ENCODE results near the gene TOMM40L.
"Not testable (repeated sequence)": the region's sequence is repeated elsewhere in the genome, so short reads cannot be mapped to it uniquely, and the experiment has no call there.

TOMM40L gene

GRCh38 chr1:161233102-161233501, 7.2 kb downstream of the TOMM40L start:
- DNase-seq (no peak), ATAC-seq (replicated peaks) (no peak)
- Mint-ChIP-seq H3K4me1 (ENCODE audit: low read depth in 2 of 2) (no peaks in the 10 kb centered on the region), H3K27ac (peak overlapping the region in 1 of 2 donors; percentile 28), H3K4me3 (no peak overlapping the region), H3K9me3 (no peaks in the 10 kb centered on the region), H3K27me3 (peaks cover 2 to 4% of the 10 kb centered on the region in 2 donors), H3K36me3 (ENCODE audit: insufficient read depth) (peaks cover 12% of the 10 kb centered on the region)

DNA sequence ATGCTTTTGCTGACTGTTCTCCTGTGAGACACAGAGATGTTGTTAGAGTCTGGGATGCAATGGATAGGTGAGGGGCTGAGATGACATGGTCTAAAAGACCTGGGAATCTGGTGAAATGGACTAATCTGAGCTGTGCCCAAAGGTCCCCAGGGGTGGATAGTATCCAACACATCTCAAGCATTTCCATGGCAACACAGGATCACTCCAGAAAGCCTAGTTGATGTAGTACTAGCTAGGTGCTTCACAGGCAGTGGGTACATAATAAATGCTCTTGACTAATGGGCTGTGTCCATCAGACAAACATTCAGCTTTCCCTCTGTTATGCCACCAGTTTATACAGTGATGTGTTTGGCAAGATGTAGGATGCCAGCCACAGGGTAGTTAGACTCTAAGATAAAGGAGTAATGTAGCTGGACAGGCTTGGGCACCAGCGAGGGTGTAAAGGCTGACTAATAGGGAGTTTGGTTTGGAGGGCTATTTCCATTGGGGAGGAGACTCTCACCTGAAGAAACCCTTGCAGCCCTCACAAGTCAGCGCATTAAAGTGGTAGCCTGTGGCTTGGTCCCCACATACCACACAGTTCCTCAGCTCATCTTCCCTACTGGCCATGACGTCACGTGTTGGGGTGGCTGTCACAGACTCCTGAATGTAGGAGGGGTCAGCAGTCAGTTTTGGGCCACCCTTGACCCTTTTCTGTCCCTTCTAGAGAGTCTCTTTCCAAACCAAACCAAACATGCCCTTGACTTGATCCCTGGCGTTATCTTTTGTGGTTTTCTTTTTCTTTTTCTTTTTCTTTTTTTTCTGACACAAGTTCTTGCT, 10.3 kb downstream of the TOMM40L start:
- Mint-ChIP-seq H3K4me3 (no peak overlapping the region), H3K27me3 (peaks cover 21 to 26% of the 10 kb centered on the region in 2 donors), H3K27ac (no peak overlapping the region), H3K9me3 (no peaks in the 10 kb centered on the region), H3K36me3 (ENCODE audit: insufficient read depth) (peaks cover 4% of the 10 kb centered on the region), H3K4me1 (ENCODE audit: low read depth in 2 of 2) (no peaks in the 10 kb centered on the region)
- DNase-seq = no peak
- ATAC-seq (replicated peaks) = no peak

DNA sequence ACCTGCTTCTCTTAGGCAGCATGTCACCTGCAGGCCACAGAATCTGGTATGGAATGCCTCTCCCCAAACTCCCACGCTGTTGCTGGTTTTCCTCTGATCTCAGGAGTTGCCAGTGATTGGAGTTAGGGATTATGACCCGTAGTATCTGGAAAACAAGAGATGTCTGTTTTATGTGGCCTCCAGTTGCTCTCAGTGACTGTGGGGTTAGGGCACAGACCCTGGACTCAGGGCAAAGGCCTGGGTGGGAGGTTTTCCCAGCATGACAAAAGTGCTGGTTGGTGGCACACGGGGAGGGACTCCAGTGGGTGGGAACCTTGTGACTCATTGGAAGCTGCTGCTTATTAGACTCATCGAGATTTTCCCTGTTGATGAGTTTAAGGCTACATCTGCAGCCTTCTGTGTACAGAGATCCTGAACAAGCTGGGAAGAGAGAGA, 12.2 kb downstream of the TOMM40L start, which contains the start of gene NR1I3:
NR1I3 (minus strand) TSS at position 165 of the 435 bp plus-strand sequence. CDS start 1,638 bp downstream, outside the sequence.
- Mint-ChIP-seq H3K4me1 (ENCODE audit: low read depth in 2 of 2) (no peaks in the 10 kb centered on the region), H3K9me3 (no peaks in the 10 kb centered on the region), H3K27ac (no peak within 1 kb of the TSS)

GRCh38 chr1:161241682-161242081, 15.8 kb downstream of the TOMM40L start:
- Mint-ChIP-seq H3K27me3 (peaks cover 21 to 27% of the 10 kb centered on the region in 2 donors), H3K9me3 (no peaks in the 10 kb centered on the region), H3K4me3 (no peak overlapping the region), H3K36me3 (ENCODE audit: insufficient read depth) (no peaks in the 10 kb centered on the region), H3K4me1 (ENCODE audit: low read depth in 2 of 2) (no peaks in the 10 kb centered on the region), H3K27ac (no peak overlapping the region)
- no peak for ATAC-seq (replicated peaks)
- DNase-seq = no peak

More for the DNA sequence above, 12.2 kb downstream of the TOMM40L start, which contains the start of gene NR1I3:
- peaks cover 21 to 27% of the 10 kb centered on the region in 2 donors for H3K27me3 Mint-ChIP-seq
- no peak within 1 kb of the TSS for H3K4me3 Mint-ChIP-seq
- peaks cover 4% of the 10 kb centered on the region for H3K36me3 Mint-ChIP-seq (ENCODE audit: insufficient read depth)
- DNase-seq (no peak), ATAC-seq (replicated peaks) (no peak)

DNA sequence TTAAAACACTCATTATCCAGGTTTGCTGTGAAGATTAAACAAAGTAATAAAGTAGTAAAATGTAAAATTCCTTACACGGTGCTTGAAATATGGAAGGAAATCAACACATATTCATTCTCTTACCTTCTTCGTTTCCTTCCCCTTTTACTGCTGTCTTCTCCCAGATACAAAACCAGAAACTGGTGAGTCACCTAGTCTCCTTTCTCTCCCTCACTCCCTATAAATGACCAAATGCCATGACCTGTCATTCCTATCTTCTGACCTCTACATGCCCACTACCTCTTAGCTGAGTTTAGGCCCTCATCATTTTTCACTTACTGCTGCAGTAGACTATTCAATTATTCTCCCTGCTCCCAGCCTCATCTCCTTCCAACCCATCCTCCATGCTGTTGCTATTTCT, 16.5 kb downstream of the TOMM40L start:
- DNase-seq (no peak), ATAC-seq (replicated peaks) (no peak)
- Mint-ChIP-seq H3K4me1 (ENCODE audit: low read depth in 2 of 2) (no peaks in the 10 kb centered on the region), H3K9me3 (no peaks in the 10 kb centered on the region), H3K27me3 (peaks cover 21 to 27% of the 10 kb centered on the region in 2 donors), H3K36me3 (ENCODE audit: insufficient read depth) (no peaks in the 10 kb centered on the region), H3K27ac (no peak overlapping the region), H3K4me3 (no peak overlapping the region)

DNA sequence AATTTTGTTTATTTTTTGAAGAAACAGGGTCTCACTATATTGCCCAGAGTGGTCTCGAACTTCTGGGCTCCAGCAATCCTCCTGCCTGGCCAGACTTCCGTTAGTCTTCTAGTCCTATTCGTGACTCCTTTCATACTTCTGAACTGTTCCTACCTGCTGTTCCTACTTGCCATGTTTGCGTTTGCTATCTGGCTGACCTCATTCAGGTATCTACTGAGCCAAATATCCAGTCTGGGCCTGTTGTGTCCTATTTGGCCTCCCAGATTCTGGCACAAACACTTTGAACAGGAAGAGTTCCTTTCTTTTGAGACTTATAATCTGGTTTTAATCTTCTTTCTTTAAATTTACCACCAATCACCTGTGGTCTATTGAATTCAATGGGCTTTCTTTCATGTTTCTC, 19.0 kb downstream of the TOMM40L start:
- no peaks in the 10 kb centered on the region for H3K9me3 Mint-ChIP-seq
- DNase-seq (no peak), ATAC-seq (replicated peaks) (no peak)
- H3K4me1 Mint-ChIP-seq (ENCODE audit: low read depth in 2 of 2) = no peaks in the 10 kb centered on the region
- H3K36me3 Mint-ChIP-seq (ENCODE audit: insufficient read depth) = no peaks in the 10 kb centered on the region
- H3K27ac Mint-ChIP-seq = no peak overlapping the region
- H3K27me3 Mint-ChIP-seq = peaks cover 12 to 13% of the 10 kb centered on the region in 2 donors
- H3K4me3 Mint-ChIP-seq = no peak overlapping the region

- not testable (repeated sequence) for H3K4me1 Mint-ChIP-seq (ENCODE audit: low read depth in 2 of 2); H3K4me3 Mint-ChIP-seq; ATAC-seq (replicated peaks); DNase-seq; H3K27ac Mint-ChIP-seq; H3K9me3 Mint-ChIP-seq; H3K36me3 Mint-ChIP-seq (ENCODE audit: insufficient read depth)
- H3K27me3 Mint-ChIP-seq = peaks cover 10 to 18% of the 10 kb centered on the region in 2 donors
These were observed 24.2 kb downstream of the TOMM40L start for GRCh38 chr1:161250100-161250499.

DNA sequence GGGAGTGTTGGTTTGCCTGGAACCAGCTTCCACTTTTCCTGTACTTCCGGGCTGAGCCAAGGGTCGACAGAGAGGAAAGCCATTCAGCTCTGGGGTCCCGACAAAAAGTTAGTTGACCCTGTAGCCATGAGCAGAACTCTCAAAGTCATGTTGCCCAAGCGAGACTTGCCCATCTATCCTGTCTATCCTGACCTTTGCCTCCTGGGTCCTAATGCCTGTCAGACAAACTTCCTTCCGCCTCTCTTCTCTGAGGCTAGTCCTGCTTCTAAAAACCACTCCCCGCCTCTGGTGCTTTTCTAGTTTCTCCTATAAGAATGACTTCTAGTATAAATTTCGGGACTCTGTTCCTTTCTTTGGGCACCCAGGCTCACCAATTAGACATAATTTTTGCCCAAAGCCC, 25.0 kb downstream of the TOMM40L start:
- no peak for ATAC-seq (replicated peaks)
- Mint-ChIP-seq H3K4me3 (no peak overlapping the region), H3K4me1 (ENCODE audit: low read depth in 2 of 2) (no peaks in the 10 kb centered on the region), H3K27me3 (peaks cover 18 to 26% of the 10 kb centered on the region in 2 donors), H3K36me3 (ENCODE audit: insufficient read depth) (peaks cover 2% of the 10 kb centered on the region), H3K9me3 (no peaks in the 10 kb centered on the region), H3K27ac (no peak overlapping the region)
- DNase-seq = no peak

GRCh38 chr1:161251579-161251978, 25.7 kb downstream of the TOMM40L start:
- Mint-ChIP-seq H3K36me3 (ENCODE audit: insufficient read depth) (peaks cover 2% of the 10 kb centered on the region), H3K27ac (no peak overlapping the region), H3K9me3 (peaks cover 0 to 1% of the 10 kb centered on the region in 2 donors), H3K4me1 (ENCODE audit: low read depth in 2 of 2) (no peaks in the 10 kb centered on the region), H3K27me3 (peaks cover 23 to 30% of the 10 kb centered on the region in 2 donors), H3K4me3 (no peak overlapping the region)
- ATAC-seq (replicated peaks) = no peak
- DNase-seq = no peak

DNA sequence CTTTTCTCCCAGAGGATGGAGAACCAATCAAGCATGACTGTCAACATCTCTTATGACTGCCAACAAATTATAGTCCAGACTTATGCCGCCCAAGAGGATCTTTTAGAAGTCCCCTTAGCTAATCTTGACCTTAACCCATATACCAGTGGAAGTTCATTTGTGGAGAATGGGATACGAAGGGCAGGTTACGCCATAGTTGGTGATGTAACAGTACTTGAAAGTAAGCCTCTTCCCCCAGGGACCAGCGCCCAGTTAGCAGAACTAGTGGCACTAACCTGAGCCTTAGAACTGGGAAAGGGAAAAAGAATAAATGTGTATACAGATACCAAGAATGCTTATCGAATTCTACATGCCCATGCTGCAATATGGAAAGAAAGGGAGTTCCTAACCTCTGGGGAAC, 29.4 kb downstream of the TOMM40L start:
- H3K4me1 Mint-ChIP-seq (ENCODE audit: low read depth in 2 of 2); H3K4me3 Mint-ChIP-seq; ATAC-seq (replicated peaks); H3K9me3 Mint-ChIP-seq; H3K27ac Mint-ChIP-seq; H3K36me3 Mint-ChIP-seq (ENCODE audit: insufficient read depth); DNase-seq: not testable (repeated sequence)
- peaks cover 56 to 67% of the 10 kb centered on the region in 2 donors for H3K27me3 Mint-ChIP-seq

GRCh38 chr1:161255955-161256520, 30.2 kb downstream of the TOMM40L start:
- not testable (repeated sequence) for H3K4me1 Mint-ChIP-seq (ENCODE audit: low read depth in 2 of 2); H3K27ac Mint-ChIP-seq; H3K36me3 Mint-ChIP-seq (ENCODE audit: insufficient read depth); H3K4me3 Mint-ChIP-seq; ATAC-seq (replicated peaks); DNase-seq; H3K9me3 Mint-ChIP-seq
- peaks cover 61 to 71% of the 10 kb centered on the region in 2 donors for H3K27me3 Mint-ChIP-seq

DNA sequence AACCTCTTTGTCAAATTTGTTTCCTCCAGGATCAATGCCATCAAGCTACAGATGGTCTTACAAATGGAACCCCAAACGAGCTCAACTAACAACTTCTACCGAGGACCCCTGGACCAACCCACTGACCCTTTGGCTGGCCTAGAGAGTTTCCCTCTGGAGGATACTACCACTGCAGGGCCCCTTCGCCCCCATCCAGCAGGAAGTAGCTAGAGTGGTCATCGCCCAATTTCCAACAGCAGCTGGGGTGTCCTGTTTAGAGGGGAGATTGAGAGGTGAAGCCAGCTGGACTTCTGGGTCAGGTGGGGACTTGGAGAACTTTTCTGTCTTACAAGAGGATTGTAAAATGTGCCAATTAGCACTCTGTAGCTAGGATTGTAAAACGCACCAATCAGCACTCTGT, 31.2 kb downstream of the TOMM40L start:
- ATAC-seq (replicated peaks); H3K4me3 Mint-ChIP-seq; H3K27ac Mint-ChIP-seq; H3K9me3 Mint-ChIP-seq; H3K36me3 Mint-ChIP-seq (ENCODE audit: insufficient read depth); H3K4me1 Mint-ChIP-seq (ENCODE audit: low read depth in 2 of 2): not testable (repeated sequence)
- peaks cover 64 to 71% of the 10 kb centered on the region in 2 donors for H3K27me3 Mint-ChIP-seq
- DNase-seq = peak in 1 of 3 experiments; percentile 5

- peak; percentile 64 for ATAC-seq (replicated peaks)
- Mint-ChIP-seq H3K4me1 (ENCODE audit: low read depth in 2 of 2) (peaks cover 5 to 7% of the 10 kb centered on the region in 2 donors), H3K4me3 (peak within 1 kb of the TSS; percentile 68 to 76), H3K9me3 (peaks cover 5 to 7% of the 10 kb centered on the region in 2 donors), H3K36me3 (ENCODE audit: insufficient read depth) (peaks cover 4% of the 10 kb centered on the region), H3K27me3 (peaks cover 72 to 75% of the 10 kb centered on the region in 2 donors), H3K27ac (no peak within 1 kb of the TSS)
- DNase-seq = peak in 1 of 3 experiments; percentile 5
These were observed 32.8 kb downstream of the TOMM40L start, which contains the start of gene PCP4L1 for GRCh38 chr1:161258439-161259344. TSS of gene PCP4L1 (plus strand) at chr1:161258745. CDS start at chr1:161258975, 230 bp downstream.
